GM12892 (cell line): Measurements from ENCODE around the gene ADD3.

Experiments
- POLR2A ChIP-seq: IDR thresholded peaks from 2 replicates; pipeline ENCODE4 v1.6.1; 2011; ENCODE audit warnings: low read depth, low read length, control low read depth
- POLR2AphosphoS5 ChIP-seq: IDR thresholded peaks from 2 replicates; pipeline ENCODE4 v1.6.1; 2011; ENCODE audit warnings: low read depth, low read length, control low read depth

DNA sequence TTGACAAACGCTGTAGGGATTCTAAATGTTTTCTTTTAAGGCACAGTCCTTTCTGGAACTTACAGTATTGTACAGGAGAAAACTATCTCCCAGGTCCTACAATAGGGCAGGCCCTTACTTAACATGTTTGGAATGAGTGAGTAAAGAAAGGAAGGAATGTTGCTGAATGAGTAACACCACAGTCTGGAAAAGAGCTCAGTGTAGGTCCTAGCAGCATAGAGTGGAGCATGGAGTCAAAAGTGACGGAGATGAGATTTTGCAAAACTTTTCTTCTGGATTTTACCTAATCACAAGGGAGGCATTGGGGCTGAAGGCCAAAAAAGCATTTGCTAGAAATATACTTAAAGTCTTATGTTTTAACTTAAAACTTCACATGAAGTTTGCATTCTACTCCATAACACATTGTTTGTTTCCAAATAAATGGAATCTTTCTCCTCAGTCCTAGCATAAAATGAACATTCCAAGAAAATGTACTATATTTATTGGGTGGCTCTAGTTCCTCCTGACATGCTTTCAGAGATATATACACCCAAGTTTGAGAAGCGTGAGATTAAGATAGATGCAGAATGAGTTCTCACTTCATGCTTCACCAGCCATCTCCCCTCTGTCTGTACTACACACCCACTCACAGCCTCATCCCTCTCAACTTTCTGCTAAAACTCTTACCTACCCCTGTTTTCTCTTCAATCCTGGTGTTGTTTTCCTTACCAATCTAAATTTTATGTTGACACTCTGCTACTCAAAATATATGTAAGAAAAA is 20.2 kb upstream of the ADD3 start:
- no peak for TF ChIP-seq POLR2AphosphoS5
- no peak for TF ChIP-seq POLR2A
